ENCODE measurements around the gene ARHGAP30. TPM values are rescaled to one million over a fixed set of nuclear protein-coding genes. Genes with fewer than 3 reads are reported as not detected.
A peak's percentile ranks its signal among the peaks of the same experiment; 100 is the strongest.
"Not testable (repeated sequence)": the region's sequence is repeated elsewhere in the genome, so short reads cannot be mapped to it uniquely, and the experiment has no call there.

Gene ARHGAP30
- 10 to 100 TPM in 1 of 10 donors, 1 to 10 TPM in 9; 1.5 to 16.4 (median 2.1) TPM for total RNA-seq
- polyA plus RNA-seq: 1 to 10 TPM; 1.2 to 1.4 TPM
- long read RNA-seq, donor 1, full-length matches to known transcripts: 1 of 7 reads
- long read RNA-seq, donor 1, partial matches to known transcripts: 3 of 7 reads
- long read RNA-seq, donor 1, other reads (novel, unspliced or antisense): 3 of 7 reads
- long read RNA-seq, donor 2, partial matches to known transcripts: 2 of 4 reads
- long read RNA-seq, donor 2, other reads (novel, unspliced or antisense): 2 of 4 reads
- long read RNA-seq, donor 3, full-length matches to known transcripts: 2 of 4 reads
- long read RNA-seq, donor 3, partial matches to known transcripts: 0 of 4 reads
- long read RNA-seq, donor 3, other reads (novel, unspliced or antisense): 2 of 4 reads

DNA sequence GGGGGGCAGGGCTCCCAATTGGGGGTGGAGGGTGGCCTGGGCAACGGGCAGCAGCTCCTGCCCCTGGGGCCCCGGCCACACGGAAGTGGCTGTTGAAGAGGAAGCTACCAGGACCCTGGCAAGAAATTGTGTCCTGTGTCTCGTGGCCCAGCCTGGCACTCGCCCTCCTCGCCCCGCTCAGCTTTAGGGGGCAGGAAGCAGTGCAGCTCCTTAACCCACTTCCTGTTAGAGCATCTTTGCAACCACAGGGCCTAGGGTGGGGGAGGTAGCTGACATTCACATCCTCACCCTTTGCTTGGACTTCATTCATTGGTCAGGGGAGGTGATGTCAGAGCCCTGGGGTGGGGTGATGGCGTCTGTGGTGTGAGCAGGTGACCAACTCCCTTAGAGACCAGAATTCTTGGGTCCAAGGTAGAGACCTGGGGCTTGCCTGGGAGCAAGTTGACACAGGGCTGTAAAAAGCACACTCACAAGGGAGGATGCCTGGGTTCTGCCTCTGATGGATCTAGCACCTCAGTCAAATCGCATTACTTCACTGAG, at the start of gene ARHGAP30:
TSS of gene ARHGAP30 (minus strand) at position 161 of the 540 bp plus-strand sequence. CDS start 267 bp downstream, outside the sequence.
- peaks cover 0 to 48% (median 0%) of the 10 kb centered on the region in 9 donors for H3K4me1 ChIP-seq
- H3K9me3 ChIP-seq: no peaks in the 10 kb centered on the region
- TF ChIP-seq CTCF (IDR thresholded peaks at IDR 0.05): no peak
- H3K27ac ChIP-seq: peak within 1 kb of the TSS in 8 of 10 donors; percentile 29 to 97 (median 60)
- DNase-seq: peak; percentile 59 to 60
- 75 to 79% methylated on average over 9 of the region's 9 CpGs for WGBS, 2 donors
- peak within 1 kb of the TSS in 8 of 10 donors; percentile 5 to 82 (median 36) for H3K4me3 ChIP-seq
- peaks cover 0 to 8% (median 0%) of the 10 kb centered on the region in 9 donors for H3K36me3 ChIP-seq
- peak; percentile 63 to 83 (median 68) for ATAC-seq
- intact Hi-C loops (cut with DNase I): no loop called here
- H3K27me3 ChIP-seq: peaks cover 0 to 13% (median 6%) of the 10 kb centered on the region in 7 donors

GRCh38 chr1:161117759-161118581, 48.3 kb upstream of the ARHGAP30 start, which contains the start of the genes NIT1 and PFDN2:
Gene NIT1 (plus strand): TSS chr1:161118105. CDS start chr1:161118177, 72 bp downstream.
Gene PFDN2 (minus strand): TSS chr1:161118037. CDS start chr1:161118026, 11 bp downstream.
- Histone ChIP-seq H3K27ac (peak within 1 kb of the TSS; percentile 73 to 97 (median 94)), H3K36me3 (peaks cover 0 to 48% (median 31%) of the 10 kb centered on the region in 9 donors), H3K4me3 (peak within 1 kb of the TSS; percentile 70 to 100 (median 94)), H3K4me1 (peaks cover 14 to 83% (median 53%) of the 10 kb centered on the region in 9 donors), H3K27me3 (no peaks in the 10 kb centered on the region), H3K9me3 (no peaks in the 10 kb centered on the region)
- TF ChIP-seq CTCF (IDR thresholded peaks at IDR 0.05): peak in 1 of 9 donors; percentile 17
- intact Hi-C loops (cut with DNase I): loop anchor here in 2 of 10 donors (5.0 kb wide), 2 partner anchors 34 to 71 kb away; partner anchors contain the start of genes UFC1 (in 1 of the 2) and USF1 (in 1 of the 2)
- DNase-seq: peak; percentile 87 to 88
- WGBS, 2 donors: 0 to 1% methylated on average over 58 of the region's 58 CpGs
- ATAC-seq: peak; percentile 91 to 95 (median 94)

- ATAC-seq, H3K27ac ChIP-seq, DNase-seq, H3K4me3 ChIP-seq, H3K27me3 ChIP-seq, H3K9me3 ChIP-seq: not testable (repeated sequence)
- 86 to 88% methylated on average over 6 of the region's 6 CpGs for WGBS, 2 donors
- Histone ChIP-seq H3K36me3 (peaks cover 0 to 28% (median 11%) of the 10 kb centered on the region in 9 donors), H3K4me1 (peaks cover 14 to 88% (median 68%) of the 10 kb centered on the region in 9 donors)
- intact Hi-C loops (cut with DNase I): loop anchor here in 2 of 10 donors (5.0 kb wide), 2 partner anchors 36 to 69 kb away; partner anchors contain the start of genes UFC1 (in 1 of the 2) and USF1 (in 1 of the 2)
Observed at GRCh38 chr1:161115961-161116360, 46.3 kb upstream of the ARHGAP30 start.

DNA sequence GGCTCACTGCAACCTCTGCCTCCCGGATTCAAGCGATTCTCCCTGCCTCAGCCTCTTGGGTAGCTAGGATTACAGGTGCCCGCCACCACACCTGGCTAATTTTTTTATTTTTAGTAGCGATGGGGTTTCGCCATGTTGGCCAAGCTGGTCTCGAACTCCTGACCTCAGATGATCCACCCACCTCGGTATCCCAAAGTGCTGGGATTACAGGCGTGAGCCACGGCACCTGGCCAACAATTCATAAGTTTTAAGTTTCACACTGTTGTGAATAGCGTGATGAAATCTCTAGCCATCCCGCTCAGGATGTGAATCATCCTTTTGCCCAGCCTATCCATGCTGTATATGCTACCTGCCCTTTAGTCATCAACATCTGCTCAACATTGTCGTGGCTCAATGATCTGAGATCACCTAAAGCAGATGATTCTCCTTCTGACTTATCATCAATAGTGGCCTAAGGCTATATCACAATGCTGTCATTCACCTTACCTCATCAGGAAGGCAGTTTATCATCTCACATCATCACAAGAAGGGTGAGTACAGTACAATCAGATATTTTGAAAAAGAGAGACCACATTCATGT, 45.5 kb upstream of the ARHGAP30 start:
- no peaks in the 10 kb centered on the region for H3K9me3 ChIP-seq
- no peak for TF ChIP-seq CTCF (IDR thresholded peaks at IDR 0.05)
- no peak overlapping the region for H3K4me3 ChIP-seq
- no peaks in the 10 kb centered on the region for H3K27me3 ChIP-seq
- WGBS, 2 donors: 88 to 94% methylated on average over 12 of the region's 12 CpGs
- H3K36me3 ChIP-seq: peaks cover 0 to 23% (median 4%) of the 10 kb centered on the region in 9 donors
- DNase-seq (no peak), ATAC-seq (no peak)
- peaks cover 14 to 81% (median 63%) of the 10 kb centered on the region in 9 donors for H3K4me1 ChIP-seq
- intact Hi-C loops (cut with DNase I): loop anchor here in 2 of 10 donors (5.0 kb wide), 2 partner anchors 37 to 68 kb away; partner anchors contain the start of genes UFC1 (in 1 of the 2) and USF1 (in 1 of the 2)
- no peak overlapping the region for H3K27ac ChIP-seq
